ENCODE data around the gene GPD2. TPM values are rescaled to one million over a fixed set of nuclear protein-coding genes. Genes with fewer than 3 reads are reported as not detected.

The GPD2 gene
- total RNA-seq, 2 donors from 2014 or later: 14.9 to 29.1 TPM

GRCh38 chr2:156480376-156480775 lies 44.2 kb downstream of the GPD2 start:
- Histone ChIP-seq H3K9me3 (no peaks in the 10 kb centered on the region), H3K4me1 (no peaks in the 10 kb centered on the region), H3K27me3 (no peaks in the 10 kb centered on the region), H3K36me3 (no peaks in the 10 kb centered on the region), H3K27ac (no peak overlapping the region), H3K4me3 (no peak overlapping the region)
- DNase-seq (ENCODE audit: low spot score): no peak
- TF ChIP-seq, protein P1, sequence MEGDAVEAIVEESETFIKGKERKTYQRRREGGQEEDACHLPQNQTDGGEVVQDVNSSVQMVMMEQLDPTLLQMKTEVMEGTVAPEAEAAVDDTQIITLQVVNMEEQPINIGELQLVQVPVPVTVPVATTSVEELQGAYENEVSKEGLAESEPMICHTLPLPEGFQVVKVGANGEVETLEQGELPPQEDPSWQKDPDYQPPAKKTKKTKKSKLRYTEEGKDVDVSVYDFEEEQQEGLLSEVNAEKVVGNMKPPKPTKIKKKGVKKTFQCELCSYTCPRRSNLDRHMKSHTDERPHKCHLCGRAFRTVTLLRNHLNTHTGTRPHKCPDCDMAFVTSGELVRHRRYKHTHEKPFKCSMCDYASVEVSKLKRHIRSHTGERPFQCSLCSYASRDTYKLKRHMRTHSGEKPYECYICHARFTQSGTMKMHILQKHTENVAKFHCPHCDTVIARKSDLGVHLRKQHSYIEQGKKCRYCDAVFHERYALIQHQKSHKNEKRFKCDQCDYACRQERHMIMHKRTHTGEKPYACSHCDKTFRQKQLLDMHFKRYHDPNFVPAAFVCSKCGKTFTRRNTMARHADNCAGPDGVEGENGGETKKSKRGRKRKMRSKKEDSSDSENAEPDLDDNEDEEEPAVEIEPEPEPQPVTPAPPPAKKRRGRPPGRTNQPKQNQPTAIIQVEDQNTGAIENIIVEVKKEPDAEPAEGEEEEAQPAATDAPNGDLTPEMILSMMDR (IDR thresholded peaks at IDR 0.05): no peak

GRCh38 chr2:156481312-156481711 lies 45.1 kb downstream of the GPD2 start:
- H3K4me1 ChIP-seq: no peaks in the 10 kb centered on the region
- H3K36me3 ChIP-seq: no peaks in the 10 kb centered on the region
- no peak overlapping the region for H3K4me3 ChIP-seq
- no peak overlapping the region for H3K27ac ChIP-seq
- H3K27me3 ChIP-seq: no peaks in the 10 kb centered on the region
- no peaks in the 10 kb centered on the region for H3K9me3 ChIP-seq
- TF ChIP-seq, protein P1 (IDR thresholded peaks at IDR 0.05): no peak
- no peak for DNase-seq (ENCODE audit: low spot score)

DNA sequence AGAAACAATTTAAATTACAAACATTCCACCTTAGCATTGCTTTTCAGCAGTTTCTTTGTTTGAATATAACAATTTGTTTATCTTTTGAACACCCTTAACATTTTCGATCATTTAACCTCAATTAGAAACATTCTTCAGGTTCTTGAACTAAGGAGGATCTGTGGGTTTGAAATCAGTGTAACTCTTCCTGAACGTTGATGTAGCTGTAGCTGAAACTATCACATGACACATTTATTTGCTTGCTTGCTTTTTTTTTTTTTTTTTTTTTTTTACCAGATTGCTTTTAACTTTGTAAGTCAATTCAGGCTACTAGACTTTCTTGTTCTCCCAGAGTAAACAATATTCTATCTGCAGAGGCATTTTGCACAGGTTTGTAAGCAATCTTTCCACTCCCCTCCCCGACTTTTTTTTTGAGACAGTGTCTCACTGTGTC lies 47.6 kb downstream of the GPD2 start:
- TF ChIP-seq, protein P1 (IDR thresholded peaks at IDR 0.05): no peak
- Histone ChIP-seq H3K36me3 (no peaks in the 10 kb centered on the region), H3K27ac (no peak overlapping the region), H3K4me1 (no peaks in the 10 kb centered on the region), H3K27me3 (no peaks in the 10 kb centered on the region), H3K4me3 (no peak overlapping the region), H3K9me3 (no peaks in the 10 kb centered on the region)
- DNase-seq (ENCODE audit: low spot score): no peak

GRCh38 chr2:156486147-156486546 lies 50.0 kb downstream of the GPD2 start:
- no peak for DNase-seq (ENCODE audit: low spot score)
- TF ChIP-seq, protein P1 (IDR thresholded peaks at IDR 0.05): no peak
- no peaks in the 10 kb centered on the region for H3K27me3 ChIP-seq
- no peaks in the 10 kb centered on the region for H3K4me1 ChIP-seq
- no peaks in the 10 kb centered on the region for H3K9me3 ChIP-seq
- no peak overlapping the region for H3K4me3 ChIP-seq
- H3K27ac ChIP-seq: no peak overlapping the region
- H3K36me3 ChIP-seq: no peaks in the 10 kb centered on the region

GRCh38 chr2:156486614-156487013 lies 50.4 kb downstream of the GPD2 start:
- no peaks in the 10 kb centered on the region for H3K9me3 ChIP-seq
- H3K36me3 ChIP-seq: no peaks in the 10 kb centered on the region
- H3K27me3 ChIP-seq: no peaks in the 10 kb centered on the region
- H3K27ac ChIP-seq: no peak overlapping the region
- DNase-seq (ENCODE audit: low spot score): no peak
- TF ChIP-seq, protein P1 (IDR thresholded peaks at IDR 0.05): no peak
- no peaks in the 10 kb centered on the region for H3K4me1 ChIP-seq
- no peak overlapping the region for H3K4me3 ChIP-seq

GRCh38 chr2:156489195-156489594 lies 53.0 kb downstream of the GPD2 start:
- H3K4me1 ChIP-seq: no peaks in the 10 kb centered on the region
- H3K36me3 ChIP-seq: no peaks in the 10 kb centered on the region
- TF ChIP-seq, protein P1 (IDR thresholded peaks at IDR 0.05): no peak
- H3K4me3 ChIP-seq: no peak overlapping the region
- no peak for DNase-seq (ENCODE audit: low spot score)
- H3K27me3 ChIP-seq: no peaks in the 10 kb centered on the region
- no peaks in the 10 kb centered on the region for H3K9me3 ChIP-seq
- no peak overlapping the region for H3K27ac ChIP-seq
